RCC 7860 (cell line): Measurements from ENCODE around the gene CCDC51.
"Not testable (repeated sequence)": the region's sequence is repeated elsewhere in the genome, so short reads cannot be mapped to it uniquely, and the experiment has no call there.

ENCODE experiments used
- DNase-seq: peaks from one replicate; pipeline ENCODE4 v3.0.0-alpha.2; 2015; ENCODE audit warnings: low spot score
- FAIRE-seq: peaks from 2 replicates; lab custom pipeline; 2012; peaks lifted over from hg19 to GRCh38; lab: Jason Lieb, UNC

The CCDC51 gene

GRCh38 chr3:48466386-48467109, 26.6 kb upstream of the CCDC51 start:
- DNase-seq (no peak), FAIRE-seq (no peak)

- FAIRE-seq, result peak; percentile 93
Observed at GRCh38 chr3:48465531-48466378, 25.8 kb upstream of the CCDC51 start.

DNA sequence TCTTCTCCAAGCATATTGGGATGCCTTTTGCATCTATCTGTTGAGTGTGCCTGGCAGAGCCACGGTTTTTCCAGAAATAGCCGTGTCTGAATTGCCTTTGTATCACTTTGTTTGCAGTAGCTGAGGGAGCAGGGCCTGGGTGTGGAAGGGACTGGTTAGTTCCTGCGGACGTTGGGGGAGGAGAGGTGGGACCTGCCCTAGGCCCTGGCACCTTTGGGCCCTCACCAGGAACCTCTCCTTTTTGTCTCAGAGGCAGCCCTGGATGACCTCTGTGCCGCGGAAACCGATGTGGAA, 25.3 kb upstream of the CCDC51 start:
- no peak for FAIRE-seq
- no peak for DNase-seq

More at GRCh38 chr3:48465531-48466378, 25.8 kb upstream of the CCDC51 start:
- DNase-seq, result peak; percentile 99

DNA sequence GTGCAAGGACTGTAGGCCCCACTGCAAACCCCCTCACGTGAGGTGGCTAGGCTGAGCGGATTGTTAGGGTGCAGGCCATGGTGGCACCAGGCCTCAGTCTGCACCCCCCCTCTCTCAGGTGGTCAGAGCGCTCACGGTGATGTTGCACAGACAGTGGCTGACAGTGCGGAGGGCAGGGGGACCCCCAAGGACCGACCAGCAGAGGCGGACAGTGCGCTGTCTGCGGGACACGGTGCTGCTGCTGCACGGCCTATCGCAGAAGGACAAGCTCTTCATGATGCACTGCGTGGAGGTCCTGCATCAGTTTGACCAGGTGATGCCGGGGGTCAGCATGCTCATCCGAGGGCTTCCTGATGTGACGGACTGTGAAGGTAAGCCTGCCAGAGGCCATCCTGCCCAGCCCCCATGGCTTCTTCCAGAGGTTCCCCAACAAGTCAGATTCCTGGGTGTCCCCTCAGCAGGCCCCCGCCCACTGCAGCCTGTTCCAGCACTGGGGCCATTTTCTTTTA, 24.8 kb upstream of the CCDC51 start:
- FAIRE-seq, result no peak

GRCh38 chr3:48463703-48464102, 23.8 kb upstream of the CCDC51 start:
- no peak for FAIRE-seq
- DNase-seq, result no peak

More for the DNA sequence above, 24.8 kb upstream of the CCDC51 start:
- DNase-seq, result no peak

DNA sequence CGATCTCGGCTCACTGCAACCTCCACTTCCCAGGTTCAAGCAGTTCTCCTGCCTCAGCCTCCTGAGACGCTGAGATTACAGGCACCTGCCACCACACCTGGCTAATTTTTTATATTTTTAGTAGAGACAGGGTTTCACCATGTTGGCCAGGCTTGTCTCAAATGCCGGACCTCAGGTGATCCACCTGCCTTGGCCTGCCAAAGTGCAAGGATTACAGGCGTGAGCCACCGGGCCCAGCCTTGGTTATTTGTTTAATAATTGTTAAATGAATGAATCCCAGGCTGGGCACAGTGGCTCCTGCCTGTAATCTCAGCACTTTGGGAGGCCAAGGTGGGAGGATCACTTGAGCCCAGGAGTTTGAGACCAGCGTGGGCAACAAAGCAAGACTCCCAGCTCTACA, 21.8 kb upstream of the CCDC51 start:
- FAIRE-seq, DNase-seq: not testable (repeated sequence)

DNA sequence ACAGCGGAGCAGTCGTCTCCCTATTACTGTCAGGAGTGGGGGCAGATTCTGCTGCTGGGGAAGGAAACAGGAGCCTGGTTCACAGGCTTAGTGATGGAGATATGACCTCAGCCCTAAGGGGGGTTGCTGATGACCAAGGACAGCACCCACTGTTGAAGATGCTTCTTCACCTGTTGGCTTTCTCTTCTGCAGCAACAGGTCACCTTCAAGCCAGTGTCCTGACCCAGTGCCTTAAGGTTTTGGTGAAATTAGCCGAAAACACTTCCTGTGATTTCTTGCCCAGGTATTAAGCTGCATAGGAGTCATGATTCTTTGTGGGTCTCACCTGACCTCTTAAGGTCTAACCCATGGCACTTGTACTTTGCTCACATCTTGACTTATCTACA, 20.6 kb upstream of the CCDC51 start:
- DNase-seq (no peak), FAIRE-seq (no peak)

- FAIRE-seq (no peak), DNase-seq (no peak)
Observed at GRCh38 chr3:48459773-48460516, 20.0 kb upstream of the CCDC51 start.

DNA sequence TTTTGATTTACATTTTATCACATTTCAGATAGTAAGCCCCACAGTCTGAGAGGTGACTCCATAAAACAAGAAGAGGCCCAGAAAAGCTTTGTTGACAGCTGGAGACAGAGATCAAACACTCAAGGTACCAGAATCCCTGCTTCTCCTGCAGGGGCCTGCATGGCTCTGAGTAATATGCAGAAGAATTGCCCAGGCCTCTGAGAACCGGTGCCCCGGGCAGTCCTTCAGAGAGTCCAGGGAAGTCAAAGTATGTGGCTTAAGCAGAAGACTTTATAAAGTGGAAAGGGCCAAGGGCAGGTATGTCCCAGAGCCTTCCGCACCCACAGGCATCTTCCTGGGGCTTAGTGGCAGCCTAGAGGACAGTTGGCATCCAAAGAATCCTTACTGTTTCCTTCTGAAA, 19.4 kb upstream of the CCDC51 start:
- FAIRE-seq (no peak), DNase-seq (no peak)

DNA sequence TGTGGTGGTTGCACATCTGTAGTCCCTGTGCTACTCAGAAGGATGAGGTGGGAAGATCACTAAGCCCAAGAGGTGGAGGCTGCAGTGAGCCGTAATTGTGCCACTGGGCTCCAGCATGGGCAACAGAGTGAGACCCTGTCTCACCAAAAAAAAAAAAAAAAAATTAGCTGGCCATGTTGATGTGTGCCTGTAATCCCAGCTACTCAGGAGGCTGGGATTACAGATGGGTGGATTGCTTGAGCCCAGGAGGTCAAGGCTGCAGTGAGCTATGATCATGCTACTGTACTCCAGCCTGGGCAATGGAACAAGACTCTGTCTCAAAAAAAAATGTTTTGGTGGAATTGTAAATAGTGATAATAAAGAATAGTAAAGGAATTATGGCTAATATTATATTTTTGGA, 16.5 kb upstream of the CCDC51 start:
- no peak for DNase-seq
- FAIRE-seq, result no peak

DNA sequence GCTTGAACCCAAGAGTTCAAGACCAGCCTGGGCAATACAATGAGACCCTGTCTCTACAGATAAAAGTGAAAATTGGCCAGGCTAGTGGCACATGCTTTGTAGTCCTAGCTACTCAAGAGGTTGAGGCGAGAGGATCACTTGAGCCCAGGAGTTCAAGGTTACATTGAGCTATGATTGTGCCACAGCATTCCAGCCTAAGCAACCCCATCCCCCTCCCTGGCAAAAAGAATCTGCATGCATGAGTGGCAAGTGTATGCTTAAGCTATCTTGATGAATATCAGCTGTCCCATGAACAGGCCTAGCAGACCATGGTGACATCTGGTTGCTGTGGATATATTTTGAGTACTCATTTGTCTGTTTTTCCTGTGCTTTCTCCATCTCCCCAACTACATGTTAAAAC, 11.4 kb upstream of the CCDC51 start:
- DNase-seq (no peak), FAIRE-seq (no peak)

GRCh38 chr3:48446425-48447193, 6.7 kb upstream of the CCDC51 start, which contains the start of gene ATRIP:
TSS of gene ATRIP (plus strand) at chr3:48446737. CDS start at chr3:48446846, 109 bp downstream.
- DNase-seq (peak; percentile 67), FAIRE-seq (no peak)

DNA sequence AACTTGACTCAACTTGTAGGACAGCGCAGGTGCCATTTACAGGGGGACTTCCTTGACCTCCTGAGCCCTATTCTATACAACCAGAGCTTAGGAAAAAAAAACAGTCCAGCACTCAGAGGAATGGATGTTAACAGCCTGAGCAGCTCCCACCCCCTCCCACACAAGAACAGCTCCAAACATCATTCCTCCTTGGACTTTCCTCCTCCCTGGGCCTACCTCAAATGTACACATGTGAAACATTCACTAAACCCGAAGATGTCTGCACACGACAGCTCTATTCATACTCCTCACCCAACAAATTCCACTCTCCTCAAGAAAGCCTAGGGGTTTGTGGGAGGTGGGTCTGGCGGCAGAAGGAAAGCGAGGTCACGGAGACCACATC, 6.1 kb upstream of the CCDC51 start:
- no peak for DNase-seq

DNA sequence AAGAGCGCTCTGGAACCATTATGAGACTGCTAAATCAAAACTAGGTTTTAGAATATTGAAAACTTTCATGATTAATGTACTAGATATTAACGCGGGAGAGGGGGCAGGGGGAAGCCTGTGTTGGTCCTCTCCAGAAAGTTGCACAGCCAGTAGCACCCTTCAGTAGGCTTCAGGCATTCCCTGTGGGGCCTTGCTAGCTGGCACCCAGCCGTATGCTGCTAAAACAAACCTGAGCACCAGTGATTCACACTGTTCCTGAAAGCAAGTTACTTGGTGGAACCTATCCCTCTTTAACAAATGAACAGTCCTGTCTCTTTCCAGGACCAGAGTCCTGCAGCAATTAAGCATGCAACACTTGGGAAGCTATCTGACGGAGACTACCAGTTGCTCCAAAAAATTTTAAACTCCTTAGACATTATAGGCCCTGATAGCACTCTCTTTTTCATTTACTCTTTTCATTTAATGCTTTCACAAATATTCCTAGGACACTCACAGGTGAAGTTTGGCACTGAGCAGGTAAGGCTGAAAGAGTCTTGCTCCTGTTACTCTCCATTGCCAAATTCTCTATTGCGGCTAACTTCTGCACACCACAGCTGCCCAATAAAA, 5.5 kb upstream of the CCDC51 start:
- DNase-seq (no peak), FAIRE-seq (no peak)

More for the DNA sequence above, 6.1 kb upstream of the CCDC51 start:
- no peak for FAIRE-seq

- FAIRE-seq (no peak), DNase-seq (no peak)
Observed at GRCh38 chr3:48441940-48442339, 2.0 kb upstream of the CCDC51 start.

DNA sequence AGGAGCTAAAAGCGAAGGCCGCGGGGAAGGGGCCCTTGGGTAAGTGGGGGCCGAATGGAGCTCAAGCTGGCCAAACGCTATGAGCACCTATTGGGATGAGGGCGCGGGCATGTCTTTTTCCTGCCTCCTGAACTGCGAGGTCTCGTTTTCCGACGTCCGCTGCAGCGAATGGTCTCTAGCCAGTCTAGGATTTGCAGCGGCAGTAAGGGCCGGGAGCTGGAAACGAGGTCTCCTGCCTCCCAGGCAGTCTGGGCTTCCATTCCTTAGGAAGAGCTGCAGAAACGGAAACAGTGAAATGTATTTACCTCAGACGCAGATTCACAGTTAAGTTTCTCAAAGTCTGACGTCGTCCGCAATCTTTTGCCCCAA, 655 bp upstream of the CCDC51 start:
- DNase-seq (no peak), FAIRE-seq (no peak)

DNA sequence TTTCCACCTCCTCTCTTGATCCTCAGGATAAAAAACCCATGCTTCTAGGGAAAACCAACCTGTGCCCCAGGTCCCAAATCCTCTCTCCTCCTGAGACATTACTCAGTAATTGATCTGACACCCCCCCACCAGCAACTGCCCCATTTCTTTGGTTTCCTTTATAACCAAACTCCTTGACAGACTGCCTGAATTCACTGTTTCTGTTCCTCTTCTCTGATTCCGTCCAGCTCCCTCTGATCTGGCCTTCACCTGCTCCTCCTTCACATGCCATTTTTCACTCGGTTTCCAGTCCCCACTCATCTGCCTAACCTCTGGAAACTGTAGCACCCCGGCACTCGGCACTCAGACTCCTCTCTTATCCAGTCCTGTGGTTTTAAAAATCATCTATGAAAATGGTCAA, 2.1 kb downstream of the CCDC51 start:
- no peak for DNase-seq
- no peak for FAIRE-seq

GRCh38 chr3:48436855-48437254, 3.1 kb downstream of the CCDC51 start:
- DNase-seq (no peak), FAIRE-seq (no peak)

DNA sequence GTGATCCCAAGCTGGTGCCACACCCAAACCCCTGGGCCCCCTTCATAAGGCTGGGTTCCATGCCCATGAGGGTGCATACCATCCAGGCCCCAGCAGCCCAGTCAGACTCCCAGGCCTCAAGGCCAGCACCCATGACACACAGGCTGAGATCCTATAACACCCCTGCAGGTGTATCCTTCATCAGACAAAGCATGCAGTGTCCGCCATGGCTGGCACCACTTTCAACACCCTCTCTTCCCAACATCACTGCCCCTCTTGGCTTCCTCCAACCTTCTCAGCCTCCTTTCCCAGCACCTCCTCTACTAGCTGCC, 3.5 kb downstream of the CCDC51 start:
- FAIRE-seq, result no peak
- DNase-seq, result no peak

- DNase-seq (peak; percentile 69), FAIRE-seq (peak; percentile 11)
Observed at GRCh38 chr3:48435774-48436476, 4.0 kb downstream of the CCDC51 start.
